Measurements from ENCODE around the gene LCOR.

GRCh38 chr10:96971324-96971723 is 139.2 kb downstream of the LCOR start:
- no peak for TF ChIP-seq CTCF (IDR thresholded peaks at IDR 0.05)
- TF ChIP-seq POLR2A (IDR thresholded peaks at IDR 0.05): no peak

All from thyroid gland (tissue), 4 donors.